KG1 (cell line): ENCODE data around the gene SNAP23.

Experiments
- DNase-seq: peaks from one replicate; lab custom pipeline; 2025; lab: John Stamatoyannopoulos, UW

Gene SNAP23

GRCh38 chr15:42575188-42576039 is 80.0 kb downstream of the SNAP23 start, which contains the start of gene STARD9:
Gene STARD9 (plus strand): TSS chr15:42575606. CDS start chr15:42575716, 110 bp downstream.
- peak; percentile 89 for DNase-seq

- peak; percentile 41 for DNase-seq
These were observed 80.7 kb downstream of the SNAP23 start for GRCh38 chr15:42576040-42576594.

DNA sequence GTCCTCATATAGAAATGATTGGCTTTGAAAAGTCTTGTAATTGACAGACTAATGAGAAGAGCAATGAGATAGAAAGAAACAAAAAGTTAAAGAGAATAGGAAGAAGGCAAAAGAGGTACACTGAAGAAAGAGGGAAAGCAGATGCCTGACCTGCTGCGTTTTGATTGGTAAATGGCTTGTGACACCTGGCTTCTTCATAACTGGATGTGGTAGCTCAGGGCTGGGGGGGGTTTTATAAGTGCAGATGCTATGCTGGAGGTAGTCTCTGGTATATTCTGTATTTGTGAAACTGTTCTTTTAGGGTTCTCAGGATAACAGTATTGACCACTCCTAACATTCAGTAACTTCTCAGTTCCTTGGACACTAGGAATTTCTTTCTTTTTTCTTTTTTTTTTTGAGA is 81.3 kb downstream of the SNAP23 start:
- DNase-seq = no peak

DNA sequence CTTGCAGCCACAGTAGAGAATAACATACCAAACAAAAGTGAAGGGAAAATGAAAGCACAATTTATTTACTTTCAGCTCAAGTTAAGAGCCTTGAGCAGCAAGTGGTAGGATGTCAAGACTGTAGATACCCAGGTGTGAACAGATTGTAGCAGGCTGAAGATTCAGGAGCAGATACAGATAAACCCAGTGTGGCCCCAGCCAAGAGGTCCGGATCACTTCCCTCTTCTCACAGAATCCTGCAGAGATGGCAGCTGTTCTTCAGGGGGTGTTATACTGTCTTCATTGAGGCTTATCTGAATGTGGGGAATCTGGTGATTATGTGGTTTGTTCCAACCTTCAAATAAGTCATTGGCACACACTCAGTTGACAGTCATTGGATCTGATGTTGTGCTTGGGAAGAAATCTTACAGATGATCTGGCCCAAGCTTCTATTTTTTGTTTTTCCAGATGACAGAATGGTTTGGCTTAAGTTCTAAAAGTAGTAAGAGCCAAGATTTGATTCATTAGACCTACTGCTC is 82.1 kb downstream of the SNAP23 start:
- no peak for DNase-seq

GRCh38 chr15:42578984-42579537 is 83.6 kb downstream of the SNAP23 start:
- no peak for DNase-seq

DNA sequence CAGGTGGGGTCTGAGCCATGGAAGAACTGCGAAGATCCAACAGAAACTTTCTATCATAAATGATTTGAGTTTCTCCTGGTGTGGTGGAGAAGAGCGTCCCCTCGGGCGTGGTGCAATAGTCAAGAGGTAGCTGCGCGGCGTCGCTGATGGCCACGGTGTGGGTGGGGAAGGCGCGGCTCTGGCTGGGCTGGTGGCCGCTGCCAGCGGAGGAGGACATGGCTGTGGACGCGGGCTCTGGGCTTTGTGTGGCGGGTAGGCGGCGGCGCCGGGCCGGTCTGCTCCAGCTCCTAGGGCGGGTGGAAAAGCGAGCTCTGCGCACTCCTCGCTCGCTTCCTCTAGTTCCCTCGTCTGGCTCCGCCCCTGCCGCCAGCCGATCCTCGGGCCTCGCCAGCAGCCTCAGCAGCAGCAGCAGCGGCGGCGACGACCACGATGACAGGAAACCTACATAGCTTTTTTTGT is 85.9 kb downstream of the SNAP23 start:
- peak; percentile 74 for DNase-seq
